ENCODE data around the gene SURF2. TPM values are rescaled to one million over a fixed set of nuclear protein-coding genes. Genes with fewer than 3 reads are reported as not detected.

The SURF2 gene
- total and polyA plus RNA-seq, 9 of the 15 experiments (the other 6 are each of a cell fraction or from before 2014, with no cell fraction given), result 5.5 to 82.5 (median 21.3) TPM

DNA sequence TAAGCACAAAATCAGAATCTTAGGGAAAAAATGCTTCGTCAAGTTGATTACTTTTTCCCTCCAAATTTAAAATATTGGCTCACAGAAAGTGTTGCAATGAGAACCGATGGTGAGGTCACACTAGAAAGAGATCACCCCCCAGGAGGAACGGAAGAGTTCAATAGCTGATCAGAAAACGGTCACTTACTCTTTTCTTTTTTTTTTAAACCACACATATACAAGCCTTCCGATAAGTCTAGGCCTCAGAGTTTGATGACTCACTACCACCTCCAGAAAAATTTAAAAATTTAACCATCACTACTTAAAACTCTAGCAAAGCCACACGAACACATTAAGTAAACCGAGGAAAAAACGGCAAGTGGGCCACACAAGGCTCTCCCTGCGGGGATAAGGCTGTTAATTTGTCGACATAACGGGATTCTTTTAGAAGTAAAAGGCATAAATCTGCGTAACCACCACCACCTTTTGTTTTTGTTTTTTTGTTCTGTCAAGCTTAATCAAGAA, 18.3 kb downstream of the SURF2 start (continued):
- TF ChIP-seq, protein P1, sequence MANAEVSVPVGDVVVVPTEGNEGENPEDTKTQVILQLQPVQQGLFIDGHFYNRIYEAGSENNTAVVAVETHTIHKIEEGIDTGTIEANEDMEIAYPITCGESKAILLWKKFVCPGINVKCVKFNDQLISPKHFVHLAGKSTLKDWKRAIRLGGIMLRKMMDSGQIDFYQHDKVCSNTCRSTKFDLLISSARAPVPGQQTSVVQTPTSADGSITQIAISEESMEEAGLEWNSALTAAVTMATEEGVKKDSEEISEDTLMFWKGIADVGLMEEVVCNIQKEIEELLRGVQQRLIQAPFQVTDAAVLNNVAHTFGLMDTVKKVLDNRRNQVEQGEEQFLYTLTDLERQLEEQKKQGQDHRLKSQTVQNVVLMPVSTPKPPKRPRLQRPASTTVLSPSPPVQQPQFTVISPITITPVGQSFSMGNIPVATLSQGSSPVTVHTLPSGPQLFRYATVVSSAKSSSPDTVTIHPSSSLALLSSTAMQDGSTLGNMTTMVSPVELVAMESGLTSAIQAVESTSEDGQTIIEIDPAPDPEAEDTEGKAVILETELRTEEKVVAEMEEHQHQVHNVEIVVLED (CRISPR knock-in tag; IDR thresholded peaks at IDR 0.05), result no peak
- TF ChIP-seq DPF2 (IDR thresholded peaks at IDR 0.05) (peak; percentile 48; the same call in 1 of the 2 replicates), ZNF134 (CRISPR knock-in tag; conservative IDR thresholded peaks at IDR 0.05) (no peak), EP300 (IDR thresholded peaks at IDR 0.05; ENCODE audit: low read length) (no peak), FOXM1 (IDR thresholded peaks at IDR 0.05; ENCODE audit: low read depth) (no peak), FOXM1 (CRISPR knock-in tag; IDR thresholded peaks at IDR 0.05; ENCODE audit: low read depth) (no peak), ETV6 (IDR thresholded peaks at IDR 0.05; ENCODE audit: borderline replicate concordance in 1 of 2, low read depth in 2 of 2, low read length in 1 of 2) (no peak), ETV6 (CRISPR knock-in tag; IDR thresholded peaks at IDR 0.05; ENCODE audit: borderline replicate concordance) (no peak), ASH1L (IDR thresholded peaks at IDR 0.05; ENCODE audit: borderline replicate concordance, low read depth, partially characterized antibody) (no peak), CEBPG (CRISPR knock-in tag; IDR thresholded peaks at IDR 0.05) (peak; percentile 60; the same call in 1 of the 2 replicates), CEBPG (tag; conservative IDR thresholded peaks at IDR 0.05 in 1 of 2, IDR thresholded peaks at IDR 0.05 in 1 of 2) (peak in 1 of 2 experiments; percentile 69; a peak in 2 of 4 replicates), E2F3 (CRISPR knock-in tag; IDR thresholded peaks at IDR 0.05) (no peak), SIRT6 (IDR thresholded peaks at IDR 0.05; ENCODE audit: low read depth, low read length) (no peak), POLR3G (IDR thresholded peaks at IDR 0.05; ENCODE audit: extremely low read depth, insufficient read length, insufficient replicate concordance) (no peak), CEBPB (tag; IDR thresholded peaks at IDR 0.05) (peak; percentile 65; the same call in 1 of the 2 replicates), NFYB (IDR thresholded peaks at IDR 0.05; ENCODE audit: extremely low read depth, insufficient read length) (no peak), ZNF316 (IDR thresholded peaks at IDR 0.05) (peak; percentile 45), XRCC5 (IDR thresholded peaks at IDR 0.05; ENCODE audit: low read depth, low read length) (no peak), EGR1 (conservative IDR thresholded peaks at IDR 0.05) (0 out of 2 replicates have a peak, but pooled peaks have one; percentile 5), CSDE1 (IDR thresholded peaks at IDR 0.05) (no peak), JUND (IDR thresholded peaks at IDR 0.05; ENCODE audit: borderline replicate concordance, low read depth, low read length) (peak; percentile 46; the same call in 1 of the 2 replicates), JUND (tag; IDR thresholded peaks at IDR 0.05; ENCODE audit: borderline replicate concordance, low read depth, low read length) (no peak; the same call in 2 of the 3 replicates)
- TF ChIP-seq, protein P2, sequence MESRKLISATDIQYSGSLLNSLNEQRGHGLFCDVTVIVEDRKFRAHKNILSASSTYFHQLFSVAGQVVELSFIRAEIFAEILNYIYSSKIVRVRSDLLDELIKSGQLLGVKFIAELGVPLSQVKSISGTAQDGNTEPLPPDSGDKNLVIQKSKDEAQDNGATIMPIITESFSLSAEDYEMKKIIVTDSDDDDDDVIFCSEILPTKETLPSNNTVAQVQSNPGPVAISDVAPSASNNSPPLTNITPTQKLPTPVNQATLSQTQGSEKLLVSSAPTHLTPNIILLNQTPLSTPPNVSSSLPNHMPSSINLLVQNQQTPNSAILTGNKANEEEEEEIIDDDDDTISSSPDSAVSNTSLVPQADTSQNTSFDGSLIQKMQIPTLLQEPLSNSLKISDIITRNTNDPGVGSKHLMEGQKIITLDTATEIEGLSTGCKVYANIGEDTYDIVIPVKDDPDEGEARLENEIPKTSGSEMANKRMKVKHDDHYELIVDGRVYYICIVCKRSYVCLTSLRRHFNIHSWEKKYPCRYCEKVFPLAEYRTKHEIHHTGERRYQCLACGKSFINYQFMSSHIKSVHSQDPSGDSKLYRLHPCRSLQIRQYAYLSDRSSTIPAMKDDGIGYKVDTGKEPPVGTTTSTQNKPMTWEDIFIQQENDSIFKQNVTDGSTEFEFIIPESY (CRISPR knock-in tag; IDR thresholded peaks at IDR 0.05), result no peak
- TF ChIP-seq, protein P3, sequence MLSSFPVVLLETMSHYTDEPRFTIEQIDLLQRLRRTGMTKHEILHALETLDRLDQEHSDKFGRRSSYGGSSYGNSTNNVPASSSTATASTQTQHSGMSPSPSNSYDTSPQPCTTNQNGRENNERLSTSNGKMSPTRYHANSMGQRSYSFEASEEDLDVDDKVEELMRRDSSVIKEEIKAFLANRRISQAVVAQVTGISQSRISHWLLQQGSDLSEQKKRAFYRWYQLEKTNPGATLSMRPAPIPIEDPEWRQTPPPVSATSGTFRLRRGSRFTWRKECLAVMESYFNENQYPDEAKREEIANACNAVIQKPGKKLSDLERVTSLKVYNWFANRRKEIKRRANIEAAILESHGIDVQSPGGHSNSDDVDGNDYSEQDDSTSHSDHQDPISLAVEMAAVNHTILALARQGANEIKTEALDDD (IDR thresholded peaks at IDR 0.05), result no peak
- TF ChIP-seq, protein P4, sequence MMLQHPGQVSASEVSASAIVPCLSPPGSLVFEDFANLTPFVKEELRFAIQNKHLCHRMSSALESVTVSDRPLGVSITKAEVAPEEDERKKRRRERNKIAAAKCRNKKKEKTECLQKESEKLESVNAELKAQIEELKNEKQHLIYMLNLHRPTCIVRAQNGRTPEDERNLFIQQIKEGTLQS (IDR thresholded peaks at IDR 0.05), result peak; percentile 72
- TF ChIP-seq, protein P4 (CRISPR knock-in tag; conservative IDR thresholded peaks at IDR 0.05), result no peak
